ENCODE data around the gene SSBP2.
"Not testable (repeated sequence)": the region's sequence is repeated elsewhere in the genome, so short reads cannot be mapped to it uniquely, and the experiment has no call there.

Gene SSBP2

GRCh38 chr5:81592085-81592484, 158.8 kb downstream of the SSBP2 start:
- DNase-seq, result not testable (repeated sequence)

- no peak for DNase-seq
Measured at GRCh38 chr5:81590498-81591384, 160.2 kb downstream of the SSBP2 start.

DNA sequence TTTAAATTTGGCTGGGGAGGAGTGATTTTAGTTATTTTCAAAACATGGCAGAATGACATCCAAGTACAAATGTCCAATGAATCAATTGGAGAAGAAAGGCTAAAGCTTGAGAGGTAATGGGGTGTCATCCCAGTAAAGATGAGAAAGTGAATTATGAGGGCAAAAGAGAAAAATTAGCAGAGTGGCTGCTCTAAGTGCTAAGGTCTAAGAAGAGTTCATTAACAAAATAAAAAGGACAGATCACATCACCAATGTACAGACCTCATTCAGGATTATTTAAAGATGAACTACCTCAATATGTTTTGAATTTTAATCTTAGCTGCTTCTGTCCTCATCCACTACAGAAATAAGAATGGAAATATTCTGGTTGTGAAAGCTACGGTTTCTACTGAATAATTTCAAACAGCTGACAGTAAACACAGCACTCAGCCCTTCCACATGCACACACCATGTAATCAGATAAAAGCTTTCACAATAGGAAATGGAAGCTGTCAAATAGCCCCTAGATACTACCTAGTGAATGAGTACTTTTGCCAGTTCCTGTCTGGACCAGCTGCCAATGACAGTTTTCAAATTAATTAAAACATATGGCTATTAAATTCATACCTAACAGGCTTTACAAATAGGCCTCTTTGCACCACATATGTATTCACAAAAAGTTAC, 171.5 kb downstream of the SSBP2 start:
- DNase-seq, result no peak

GRCh38 chr5:81577091-81577490, 173.8 kb downstream of the SSBP2 start:
- DNase-seq, result no peak

DNA sequence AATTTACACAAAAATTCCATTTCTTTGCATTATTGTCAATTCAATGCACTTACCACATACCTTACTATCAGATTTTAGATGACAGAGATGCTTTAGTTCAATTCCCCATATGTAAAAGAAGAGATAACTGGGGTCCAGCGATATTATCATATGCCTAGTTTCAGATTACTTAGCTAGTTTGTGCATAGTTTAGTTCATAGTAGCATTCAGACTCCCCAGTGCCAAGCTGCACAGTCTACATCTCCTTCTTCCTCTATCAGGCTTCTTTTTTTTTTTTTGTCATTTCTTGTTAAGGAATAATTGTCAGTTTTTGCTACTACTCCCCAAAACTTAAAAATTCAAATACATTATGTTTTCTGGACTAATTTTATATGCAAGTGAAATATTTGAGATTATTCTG, 175.0 kb downstream of the SSBP2 start:
- no peak for DNase-seq

DNA sequence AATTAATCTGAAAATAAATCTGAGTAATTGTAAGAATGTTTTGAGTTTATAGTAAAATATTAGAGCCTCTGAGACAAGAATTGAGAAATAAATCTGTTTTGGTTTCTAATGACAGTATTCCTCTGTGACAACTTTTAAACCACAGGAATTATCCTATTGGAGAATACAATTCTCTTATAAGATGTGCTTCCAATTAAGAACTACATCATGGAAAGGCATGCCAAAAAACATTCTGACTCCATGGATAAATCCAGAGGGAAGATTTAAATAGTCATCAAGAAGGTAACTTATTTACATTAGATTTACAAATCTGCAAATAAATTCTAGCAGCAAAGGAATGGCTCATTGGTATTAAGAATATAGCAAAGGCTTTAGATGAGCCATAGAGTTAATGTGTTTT, 178.7 kb downstream of the SSBP2 start:
- DNase-seq, result no peak

DNA sequence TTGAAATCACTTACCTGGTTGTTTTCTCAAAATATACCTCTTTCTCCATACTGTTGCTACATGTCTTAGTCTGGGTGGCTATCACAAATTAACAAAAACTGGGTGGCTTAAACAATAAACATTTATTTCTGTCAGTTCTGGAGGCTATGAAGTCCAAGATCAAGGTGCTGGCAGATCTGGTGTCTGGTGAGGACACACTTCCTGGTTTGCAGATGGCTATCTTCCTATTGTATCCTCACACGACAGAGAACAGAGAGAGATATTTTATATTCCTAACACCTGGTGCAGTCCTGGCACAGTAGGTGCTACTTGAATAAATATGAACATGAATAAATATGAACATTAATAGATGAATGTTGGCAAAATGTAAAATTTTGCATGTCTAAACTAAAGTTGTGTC, 192.7 kb downstream of the SSBP2 start:
- no peak for DNase-seq

- DNase-seq, result no peak
Measured at GRCh38 chr5:81556809-81557208, 194.1 kb downstream of the SSBP2 start.

DNA sequence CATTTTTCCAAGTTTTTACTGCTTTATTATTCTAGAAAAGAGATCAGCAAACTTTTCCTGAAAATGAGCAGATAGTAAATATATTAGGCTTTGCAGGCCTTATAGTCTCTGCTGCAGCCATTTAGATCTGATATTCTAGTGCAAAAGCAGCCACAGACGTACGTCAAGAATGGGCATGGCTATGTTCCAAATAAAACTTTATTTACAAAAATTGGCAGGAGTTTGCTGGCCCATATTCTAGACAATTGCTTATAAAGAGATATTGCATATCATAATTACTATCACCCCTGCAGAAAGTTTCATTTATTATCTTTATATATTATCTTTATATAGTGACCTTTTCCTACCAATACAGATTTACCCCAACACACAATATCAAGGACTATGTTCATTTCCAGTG, 195.0 kb downstream of the SSBP2 start:
- no peak for DNase-seq

DNA sequence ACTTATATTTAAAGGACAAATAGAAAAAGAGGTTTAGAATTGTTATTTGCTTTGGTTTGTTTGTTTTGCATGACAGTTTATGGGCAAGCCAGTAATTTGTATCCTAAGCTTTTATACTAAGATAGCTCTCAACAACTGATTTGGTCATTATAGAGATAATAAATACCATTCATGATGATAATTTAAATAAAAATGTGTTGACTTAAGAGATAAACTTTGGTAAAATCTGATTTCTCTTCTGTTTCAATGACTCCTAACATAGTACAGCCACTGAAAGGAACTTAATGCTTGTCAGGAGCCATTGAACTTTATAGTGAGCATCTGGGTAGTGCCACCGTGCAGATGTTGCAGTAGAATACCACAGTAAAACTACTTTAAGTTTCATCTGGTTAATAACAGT, 196.2 kb downstream of the SSBP2 start:
- DNase-seq, result no peak

DNA sequence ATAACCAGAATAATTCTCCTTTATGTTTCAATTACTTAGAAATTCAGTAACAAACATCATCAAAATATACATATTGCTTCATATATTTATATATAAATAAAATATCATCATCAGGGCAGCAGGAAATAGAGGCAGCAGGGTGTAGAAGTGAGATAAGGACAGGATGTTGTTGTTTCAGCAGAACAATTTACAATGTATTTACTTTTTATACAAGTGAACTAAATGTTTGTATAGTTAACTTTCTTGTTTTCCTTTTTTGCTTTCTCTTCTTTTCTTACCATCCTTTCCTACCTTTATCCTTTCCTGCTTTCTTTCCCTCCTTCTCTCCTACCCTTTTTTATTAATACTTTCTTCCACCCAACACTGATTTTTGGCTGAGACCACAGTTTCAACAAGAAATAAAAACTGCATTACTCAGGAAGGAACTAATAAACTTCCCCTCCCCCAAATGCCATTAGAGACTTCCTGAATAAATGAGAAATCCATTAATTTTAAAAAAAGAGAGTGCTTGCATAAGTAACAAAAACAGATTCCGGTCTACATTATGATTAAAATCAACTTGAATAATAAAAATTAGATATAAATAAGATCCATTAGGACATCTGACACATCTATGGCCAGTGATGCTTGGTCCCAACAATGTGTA, 197.2 kb downstream of the SSBP2 start:
- DNase-seq, result no peak

- DNase-seq, result no peak
Measured at GRCh38 chr5:81552852-81553566, 197.9 kb downstream of the SSBP2 start.

GRCh38 chr5:81549123-81549522, 201.8 kb downstream of the SSBP2 start:
- no peak for DNase-seq

- no peak for DNase-seq
Measured at GRCh38 chr5:81547001-81547400, 203.9 kb downstream of the SSBP2 start.

GRCh38 chr5:81545911-81546310, 205.0 kb downstream of the SSBP2 start:
- DNase-seq, result no peak

GRCh38 chr5:81544351-81545018, 206.4 kb downstream of the SSBP2 start:
- no peak for DNase-seq

DNA sequence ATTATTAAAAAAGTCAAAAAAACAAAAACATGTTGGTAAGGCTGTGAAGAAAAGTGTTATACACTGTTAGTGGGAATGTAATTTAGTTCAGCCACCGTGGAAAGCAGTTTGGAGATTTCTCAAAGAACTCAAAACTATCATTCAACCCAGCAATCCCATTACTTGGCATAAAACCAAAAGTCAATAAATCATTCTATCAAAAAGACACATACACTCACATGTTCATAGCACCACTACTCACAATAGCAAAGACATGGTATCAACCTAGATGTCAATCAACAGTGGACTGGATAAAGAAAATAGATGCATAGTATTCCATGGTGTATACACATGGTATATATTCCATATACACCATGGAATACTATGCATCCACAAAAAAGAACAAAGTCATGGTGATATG, 208.7 kb downstream of the SSBP2 start:
- no peak for DNase-seq

DNA sequence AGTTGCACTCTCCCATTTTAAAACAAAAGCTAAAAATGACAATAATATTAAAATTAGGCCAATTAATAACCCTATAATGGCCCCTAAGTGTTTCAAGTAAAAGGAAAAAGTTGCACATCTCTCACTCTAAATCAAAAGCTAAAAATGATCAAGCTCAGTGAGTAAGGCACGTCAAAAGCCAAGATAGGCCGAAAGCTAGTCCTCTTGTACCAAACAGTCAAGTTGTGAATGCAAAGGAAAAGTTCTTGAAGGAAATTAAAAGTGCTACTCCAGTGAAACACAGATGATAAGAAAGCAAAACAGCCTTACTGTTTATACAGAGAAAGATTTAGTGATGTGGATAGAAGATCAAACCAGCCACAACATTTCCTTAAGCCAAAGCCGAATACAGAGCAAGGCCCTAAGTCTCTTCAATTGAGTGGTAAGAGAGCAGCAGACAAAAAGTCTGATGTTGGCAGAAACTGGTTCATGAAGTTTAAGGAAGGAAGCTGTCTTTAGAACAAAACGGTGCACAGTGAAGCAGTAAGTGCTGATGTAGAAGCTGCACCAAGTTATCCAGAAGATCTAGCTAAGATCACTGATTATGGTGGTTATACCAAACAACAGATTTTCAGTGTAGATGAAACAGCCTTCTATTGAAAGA, 212.9 kb downstream of the SSBP2 start:
- DNase-seq, result no peak

DNA sequence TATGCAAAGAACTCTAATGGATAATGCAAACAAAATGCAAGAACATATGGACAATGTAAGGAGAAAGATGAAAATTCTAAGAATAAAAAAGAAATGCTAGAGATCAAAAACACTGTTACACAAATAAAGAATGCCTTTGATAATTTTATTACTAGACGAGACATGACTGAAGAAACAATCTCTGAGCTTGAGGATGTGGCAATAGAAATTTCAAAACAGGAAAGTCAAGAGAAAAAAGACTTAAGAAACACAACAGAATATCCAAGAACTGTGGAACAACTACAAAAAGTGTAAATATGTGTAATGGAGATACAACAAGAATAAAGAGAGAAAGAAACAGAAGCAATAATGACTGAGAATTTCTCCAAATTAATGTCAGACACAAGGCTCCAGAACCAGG, 216.5 kb downstream of the SSBP2 start:
- no peak for DNase-seq

DNA sequence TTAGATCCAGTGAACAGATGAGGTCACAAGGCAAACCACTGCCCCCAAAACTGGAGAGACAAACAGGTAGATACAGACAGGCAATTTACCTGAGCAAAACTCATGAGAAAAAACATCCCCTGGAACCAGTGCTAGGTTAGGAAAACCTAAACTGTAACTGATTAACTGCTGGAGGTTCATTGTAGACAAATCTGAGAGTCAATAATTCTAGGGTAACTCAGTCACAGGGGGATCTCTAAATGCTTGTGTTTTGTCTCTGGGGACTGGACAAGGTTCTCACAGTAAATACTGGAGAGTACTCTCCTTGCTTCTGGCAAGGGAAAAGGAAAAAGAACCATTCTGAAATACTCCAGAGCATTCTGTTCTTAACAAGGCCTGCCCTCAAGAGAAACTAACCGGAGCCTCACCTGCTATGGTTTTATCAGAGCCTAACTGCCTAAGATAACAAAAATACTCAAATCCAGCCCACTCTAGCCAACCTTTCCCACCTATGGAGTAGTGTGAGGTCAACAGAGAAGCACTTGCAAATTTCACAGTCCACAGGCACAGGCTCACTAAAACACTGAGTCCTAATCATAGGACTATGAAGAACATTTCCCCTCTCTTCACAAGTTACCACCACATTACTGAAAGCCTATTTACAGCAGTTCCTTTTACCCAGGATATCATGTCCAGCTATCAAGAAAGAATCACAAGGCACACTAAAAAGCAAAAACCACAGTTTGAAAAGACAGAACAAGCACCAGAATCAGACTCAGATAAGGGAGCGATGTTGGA, 217.1 kb downstream of the SSBP2 start:
- DNase-seq, result no peak

DNA sequence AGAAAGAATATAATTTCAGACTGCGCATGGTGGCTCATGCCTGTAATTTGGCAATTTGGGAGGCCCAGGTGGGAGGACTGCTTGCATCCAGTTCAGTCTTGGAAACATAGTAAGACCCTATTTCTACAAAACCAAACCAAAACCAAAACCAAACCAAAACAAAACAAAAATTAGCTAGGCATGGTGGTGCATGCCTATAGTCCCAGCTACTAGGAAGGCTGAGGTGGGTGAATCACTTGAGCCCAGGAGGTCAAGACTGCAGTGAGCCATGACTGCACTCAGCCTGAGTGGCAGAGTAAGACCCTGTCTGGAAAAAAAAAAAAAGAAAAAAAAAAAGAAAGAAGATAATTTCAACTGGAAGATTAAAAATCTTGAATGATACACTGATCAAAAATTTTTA, 220.0 kb downstream of the SSBP2 start:
- DNase-seq, result no peak
